Measurements from ENCODE around the gene PTGIS. TPM values are rescaled to one million over a fixed set of nuclear protein-coding genes. Genes with fewer than 3 reads are reported as not detected.

The PTGIS gene
- total RNA-seq, 1 experiment from 2014 or later, result 20.0 TPM

DNA sequence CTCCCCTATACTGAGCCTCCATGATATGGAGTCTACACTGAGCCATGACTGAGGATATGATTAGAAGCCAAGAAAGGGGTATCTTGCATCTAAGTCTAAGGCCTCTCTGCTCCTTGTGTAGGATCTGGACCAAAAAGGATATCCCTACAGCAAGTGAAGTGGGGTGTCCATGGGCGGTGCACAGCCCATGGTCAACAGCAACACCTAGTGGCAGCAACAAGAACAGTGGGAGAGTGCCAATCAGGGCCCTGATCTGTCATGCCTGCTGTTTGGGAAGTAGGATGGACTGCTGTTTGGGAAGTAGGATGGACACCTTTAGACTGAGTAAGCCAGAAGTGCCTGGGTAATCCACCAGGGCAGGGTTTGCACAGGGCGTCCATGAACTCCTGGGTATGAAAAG is 22.4 kb downstream of the PTGIS start:
- no peaks in the 10 kb centered on the region for H3K9me3 ChIP-seq (ENCODE audit: control insufficient read depth, low read depth, low read length)
- H3K4me1 ChIP-seq (ENCODE audit: insufficient read depth, low read length), result no peaks in the 10 kb centered on the region
- no peak overlapping the region for H2AK5ac ChIP-seq (ENCODE audit: insufficient read length, low read length)
- H2BK5ac ChIP-seq (ENCODE audit: insufficient read length, low read length), result no peak overlapping the region
- DNase-seq, result no peak
- Mint-ChIP-seq H3K27ac (no peak overlapping the region), H3K4me3 (no peak overlapping the region), H3K27me3 (ENCODE audit: low read depth) (no peaks in the 10 kb centered on the region), H3K36me3 (ENCODE audit: insufficient read depth in 1 of 3, low read depth in 3 of 3) (peaks cover 30 to 43% (median 41%) of the 10 kb centered on the region in 3 experiments), H3K4me1 (0 out of 4 replicates have a peak, but pooled peaks cover 2% of the 10 kb centered on the region in 2 experiments), H3K9me3 (peaks cover 4 to 7% of the 10 kb centered on the region in 2 experiments; a peak in 4 of 5 replicates)
- no peak overlapping the region for H3K23ac ChIP-seq (ENCODE audit: insufficient read length, low read depth, low read length)
- no peaks in the 10 kb centered on the region for H3K79me2 ChIP-seq (ENCODE audit: insufficient read depth, low read length)
- H4K20me1 ChIP-seq (ENCODE audit: control insufficient read depth, insufficient read depth, insufficient read length), result no peaks in the 10 kb centered on the region
- H3K27ac ChIP-seq (ENCODE audit: insufficient read length, low read depth, low read length), result no peak overlapping the region
- no peaks in the 10 kb centered on the region for H3K79me1 ChIP-seq (ENCODE audit: insufficient read depth, low read depth, low read length, poor library complexity, severe bottlenecking)
- no peaks in the 10 kb centered on the region for H3K23me2 ChIP-seq (ENCODE audit: insufficient read length, low read depth, low read length, poor library complexity, severe bottlenecking)
- H3K4me2 ChIP-seq (ENCODE audit: insufficient read depth, insufficient read length, low read length), result no peak overlapping the region
- H2BK12ac ChIP-seq (ENCODE audit: insufficient read length, low read depth, low read length), result no peak overlapping the region
- WGBS (ENCODE audit: extremely low coverage, insufficient read length, low lambda C conversion rate), result no CpG with 5 or more reads among the region's 2 CpGs
- no peak overlapping the region for H2BK120ac ChIP-seq (ENCODE audit: low read depth, low read length, poor library complexity, severe bottlenecking)
- no peak overlapping the region for H3K18ac ChIP-seq (ENCODE audit: insufficient read length, low read depth, low read length)
- H2BK20ac ChIP-seq (ENCODE audit: low read depth, low read length, poor library complexity, severe bottlenecking), result no peak overlapping the region
- TF ChIP-seq, protein P1, sequence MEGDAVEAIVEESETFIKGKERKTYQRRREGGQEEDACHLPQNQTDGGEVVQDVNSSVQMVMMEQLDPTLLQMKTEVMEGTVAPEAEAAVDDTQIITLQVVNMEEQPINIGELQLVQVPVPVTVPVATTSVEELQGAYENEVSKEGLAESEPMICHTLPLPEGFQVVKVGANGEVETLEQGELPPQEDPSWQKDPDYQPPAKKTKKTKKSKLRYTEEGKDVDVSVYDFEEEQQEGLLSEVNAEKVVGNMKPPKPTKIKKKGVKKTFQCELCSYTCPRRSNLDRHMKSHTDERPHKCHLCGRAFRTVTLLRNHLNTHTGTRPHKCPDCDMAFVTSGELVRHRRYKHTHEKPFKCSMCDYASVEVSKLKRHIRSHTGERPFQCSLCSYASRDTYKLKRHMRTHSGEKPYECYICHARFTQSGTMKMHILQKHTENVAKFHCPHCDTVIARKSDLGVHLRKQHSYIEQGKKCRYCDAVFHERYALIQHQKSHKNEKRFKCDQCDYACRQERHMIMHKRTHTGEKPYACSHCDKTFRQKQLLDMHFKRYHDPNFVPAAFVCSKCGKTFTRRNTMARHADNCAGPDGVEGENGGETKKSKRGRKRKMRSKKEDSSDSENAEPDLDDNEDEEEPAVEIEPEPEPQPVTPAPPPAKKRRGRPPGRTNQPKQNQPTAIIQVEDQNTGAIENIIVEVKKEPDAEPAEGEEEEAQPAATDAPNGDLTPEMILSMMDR (conservative IDR thresholded peaks at IDR 0.05), result peak; percentile 58
- H2AFZ ChIP-seq (ENCODE audit: low read length), result no peak overlapping the region
- no peak overlapping the region for H2BK15ac ChIP-seq (ENCODE audit: low read depth, low read length)
- H3K27me3 ChIP-seq (ENCODE audit: insufficient read depth, low read length), result no peaks in the 10 kb centered on the region
- H3K4ac ChIP-seq (ENCODE audit: low read depth, low read length), result no peak overlapping the region
- H4K8ac ChIP-seq (replicated peaks; ENCODE audit: insufficient read length, low read depth, low read length), result no peak overlapping the region
- H3K9ac ChIP-seq (ENCODE audit: extremely low read depth, insufficient read length, low read length), result no peak overlapping the region
- no peak overlapping the region for H4K5ac ChIP-seq (ENCODE audit: insufficient read length, low read depth, low read length)
- no peak overlapping the region for H4K91ac ChIP-seq (ENCODE audit: insufficient read length, low read depth, low read length)
- H3T11ph ChIP-seq (ENCODE audit: low read length), result no peak overlapping the region
- H3K56ac ChIP-seq (ENCODE audit: insufficient read length, low read depth, low read length), result no peak overlapping the region
- H3K14ac ChIP-seq (ENCODE audit: insufficient read depth, low read length), result no peak overlapping the region

Measured in H9 (cell line).